ENCODE results near the gene GOLGA3. TPM values are rescaled to one million over a fixed set of nuclear protein-coding genes. Genes with fewer than 3 reads are reported as not detected.
"Not testable (repeated sequence)": the region's sequence is repeated elsewhere in the genome, so short reads cannot be mapped to it uniquely, and the experiment has no call there.

GOLGA3 gene
- polyA plus RNA-seq, 2 donors = 10.6 to 18.1 TPM

GRCh38 chr12:132836795-132837331, 8.2 kb upstream of the GOLGA3 start:
- no peak overlapping the region for H3K4me3 ChIP-seq (ENCODE audit: low read depth in 1 of 2, low read length in 2 of 2)
- H3K27ac ChIP-seq (ENCODE audit: low read depth in 2 of 2, low read length in 1 of 2) = no peak overlapping the region
- no peaks in the 10 kb centered on the region for H3K9me3 ChIP-seq (ENCODE audit: control insufficient read depth in 2 of 2, insufficient read depth in 1 of 2, low read depth in 1 of 2, low read length in 1 of 2)
- H3K27me3 ChIP-seq (ENCODE audit: control insufficient read depth in 1 of 2, insufficient read depth in 2 of 2, low read length in 2 of 2) = no peaks in the 10 kb centered on the region
- WGBS, 2 donors = 62 to 64% methylated on average over 5 of the region's 5 CpGs
- peaks cover 7 to 38% of the 10 kb centered on the region in 2 donors for H3K36me3 ChIP-seq (ENCODE audit: control insufficient read depth in 2 of 2, insufficient read depth in 2 of 2, low read length in 1 of 2)
- H3K4me1 ChIP-seq (ENCODE audit: control insufficient read depth in 2 of 2, insufficient read depth in 2 of 2, low read length in 1 of 2) = no peaks in the 10 kb centered on the region

- peaks cover 4 to 38% of the 10 kb centered on the region in 2 donors for H3K36me3 ChIP-seq (ENCODE audit: control insufficient read depth in 2 of 2, insufficient read depth in 2 of 2, low read length in 1 of 2)
- WGBS, 2 donors = 84 to 86% methylated on average over 24 to 30 of the region's 30 CpGs
- H3K4me3 ChIP-seq (ENCODE audit: low read depth in 1 of 2, low read length in 2 of 2); H3K27ac ChIP-seq (ENCODE audit: low read depth in 2 of 2, low read length in 1 of 2); H3K27me3 ChIP-seq (ENCODE audit: control insufficient read depth in 1 of 2, insufficient read depth in 2 of 2, low read length in 2 of 2); H3K4me1 ChIP-seq (ENCODE audit: control insufficient read depth in 2 of 2, insufficient read depth in 2 of 2, low read length in 1 of 2); H3K9me3 ChIP-seq (ENCODE audit: control insufficient read depth in 2 of 2, insufficient read depth in 1 of 2, low read depth in 1 of 2, low read length in 1 of 2): not testable (repeated sequence)
These were observed 7.6 kb upstream of the GOLGA3 start for GRCh38 chr12:132836230-132836629.

- 91 to 92% methylated on average over 36 to 42 of the region's 42 CpGs for WGBS, 2 donors
- peaks cover 0 to 33% of the 10 kb centered on the region in 2 donors for H3K36me3 ChIP-seq (ENCODE audit: control insufficient read depth in 2 of 2, insufficient read depth in 2 of 2, low read length in 1 of 2)
- H3K9me3 ChIP-seq (ENCODE audit: control insufficient read depth in 2 of 2, insufficient read depth in 1 of 2, low read depth in 1 of 2, low read length in 1 of 2) = no peaks in the 10 kb centered on the region
These were observed 6.7 kb upstream of the GOLGA3 start for GRCh38 chr12:132835076-132836025.

GRCh38 chr12:132834181-132834711, 5.6 kb upstream of the GOLGA3 start:
- Histone ChIP-seq H3K27me3 (ENCODE audit: control insufficient read depth in 1 of 2, insufficient read depth in 2 of 2, low read length in 2 of 2) (no peaks in the 10 kb centered on the region), H3K27ac (ENCODE audit: low read depth in 2 of 2, low read length in 1 of 2) (no peak overlapping the region), H3K4me3 (ENCODE audit: low read depth in 1 of 2, low read length in 2 of 2) (no peak overlapping the region), H3K9me3 (ENCODE audit: control insufficient read depth in 2 of 2, insufficient read depth in 1 of 2, low read depth in 1 of 2, low read length in 1 of 2) (no peaks in the 10 kb centered on the region), H3K36me3 (ENCODE audit: control insufficient read depth in 2 of 2, insufficient read depth in 2 of 2, low read length in 1 of 2) (peaks cover 0 to 23% of the 10 kb centered on the region in 2 donors), H3K4me1 (ENCODE audit: control insufficient read depth in 2 of 2, insufficient read depth in 2 of 2, low read length in 1 of 2) (no peaks in the 10 kb centered on the region)
- whole genome bisulfite sequencing, 2 donors = 75 to 78% methylated on average over 5 of the region's 5 CpGs

More at GRCh38 chr12:132835076-132836025, 6.7 kb upstream of the GOLGA3 start:
- Histone ChIP-seq H3K27ac (ENCODE audit: low read depth in 2 of 2, low read length in 1 of 2) (no peak overlapping the region), H3K27me3 (ENCODE audit: control insufficient read depth in 1 of 2, insufficient read depth in 2 of 2, low read length in 2 of 2) (no peaks in the 10 kb centered on the region), H3K4me3 (ENCODE audit: low read depth in 1 of 2, low read length in 2 of 2) (no peak overlapping the region), H3K4me1 (ENCODE audit: control insufficient read depth in 2 of 2, insufficient read depth in 2 of 2, low read length in 1 of 2) (no peaks in the 10 kb centered on the region)

- Histone ChIP-seq H3K27me3 (ENCODE audit: control insufficient read depth in 1 of 2, insufficient read depth in 2 of 2, low read length in 2 of 2) (no peaks in the 10 kb centered on the region), H3K9me3 (ENCODE audit: control insufficient read depth in 2 of 2, insufficient read depth in 1 of 2, low read depth in 1 of 2, low read length in 1 of 2) (no peaks in the 10 kb centered on the region), H3K4me3 (ENCODE audit: low read depth in 1 of 2, low read length in 2 of 2) (no peak overlapping the region), H3K27ac (ENCODE audit: low read depth in 2 of 2, low read length in 1 of 2) (no peak overlapping the region), H3K4me1 (ENCODE audit: control insufficient read depth in 2 of 2, insufficient read depth in 2 of 2, low read length in 1 of 2) (no peaks in the 10 kb centered on the region), H3K36me3 (ENCODE audit: control insufficient read depth in 2 of 2, insufficient read depth in 2 of 2, low read length in 1 of 2) (peaks cover 0 to 18% of the 10 kb centered on the region in 2 donors)
- 92 to 95% methylated on average over 8 of the region's 8 CpGs for WGBS, 2 donors
These were observed 4.7 kb upstream of the GOLGA3 start for GRCh38 chr12:132833341-132833740.

GRCh38 chr12:132831771-132832170, 3.1 kb upstream of the GOLGA3 start:
- 91 to 93% methylated on average over 11 of the region's 11 CpGs for WGBS, 2 donors
- peaks cover 0 to 11% of the 10 kb centered on the region in 2 donors for H3K36me3 ChIP-seq (ENCODE audit: control insufficient read depth in 2 of 2, insufficient read depth in 2 of 2, low read length in 1 of 2)

GRCh38 chr12:132827763-132828703, 636 bp downstream of the GOLGA3 start:
- Histone ChIP-seq H3K9me3 (ENCODE audit: control insufficient read depth in 2 of 2, insufficient read depth in 1 of 2, low read depth in 1 of 2, low read length in 1 of 2) (no peaks in the 10 kb centered on the region), H3K27ac (ENCODE audit: low read depth in 2 of 2, low read length in 1 of 2) (peak overlapping the region; percentile 97 to 98), H3K36me3 (ENCODE audit: control insufficient read depth in 2 of 2, insufficient read depth in 2 of 2, low read length in 1 of 2) (peaks cover 0 to 24% of the 10 kb centered on the region in 2 donors), H3K4me3 (ENCODE audit: low read depth in 1 of 2, low read length in 2 of 2) (peak overlapping the region; percentile 83 to 97), H3K4me1 (ENCODE audit: control insufficient read depth in 2 of 2, insufficient read depth in 2 of 2, low read length in 1 of 2) (peaks cover 0 to 7% of the 10 kb centered on the region in 2 donors), H3K27me3 (ENCODE audit: control insufficient read depth in 1 of 2, insufficient read depth in 2 of 2, low read length in 2 of 2) (no peaks in the 10 kb centered on the region)
- WGBS, 2 donors = 6% methylated on average over 56 to 59 of the region's 59 CpGs

More at GRCh38 chr12:132831771-132832170, 3.1 kb upstream of the GOLGA3 start:
- Histone ChIP-seq H3K27me3 (ENCODE audit: control insufficient read depth in 1 of 2, insufficient read depth in 2 of 2, low read length in 2 of 2) (no peaks in the 10 kb centered on the region), H3K27ac (ENCODE audit: low read depth in 2 of 2, low read length in 1 of 2) (no peak overlapping the region), H3K9me3 (ENCODE audit: control insufficient read depth in 2 of 2, insufficient read depth in 1 of 2, low read depth in 1 of 2, low read length in 1 of 2) (no peaks in the 10 kb centered on the region), H3K4me3 (ENCODE audit: low read depth in 1 of 2, low read length in 2 of 2) (no peak overlapping the region), H3K4me1 (ENCODE audit: control insufficient read depth in 2 of 2, insufficient read depth in 2 of 2, low read length in 1 of 2) (no peaks in the 10 kb centered on the region)

GRCh38 chr12:132825861-132826260, 2.8 kb downstream of the GOLGA3 start:
- H3K9me3 ChIP-seq (ENCODE audit: control insufficient read depth in 2 of 2, insufficient read depth in 1 of 2, low read depth in 1 of 2, low read length in 1 of 2) = no peaks in the 10 kb centered on the region
- H3K4me3 ChIP-seq (ENCODE audit: low read depth in 1 of 2, low read length in 2 of 2) = no peak overlapping the region
- peaks cover 0 to 8% of the 10 kb centered on the region in 2 donors for H3K4me1 ChIP-seq (ENCODE audit: control insufficient read depth in 2 of 2, insufficient read depth in 2 of 2, low read length in 1 of 2)
- H3K27me3 ChIP-seq (ENCODE audit: control insufficient read depth in 1 of 2, insufficient read depth in 2 of 2, low read length in 2 of 2) = no peaks in the 10 kb centered on the region
- 94 to 95% methylated on average over 16 of the region's 16 CpGs for WGBS, 2 donors
- peaks cover 0 to 26% of the 10 kb centered on the region in 2 donors for H3K36me3 ChIP-seq (ENCODE audit: control insufficient read depth in 2 of 2, insufficient read depth in 2 of 2, low read length in 1 of 2)
- no peak overlapping the region for H3K27ac ChIP-seq (ENCODE audit: low read depth in 2 of 2, low read length in 1 of 2)

GRCh38 chr12:132825089-132825488, 3.6 kb downstream of the GOLGA3 start:
- Histone ChIP-seq H3K9me3 (ENCODE audit: control insufficient read depth in 2 of 2, insufficient read depth in 1 of 2, low read depth in 1 of 2, low read length in 1 of 2) (no peaks in the 10 kb centered on the region), H3K4me3 (ENCODE audit: low read depth in 1 of 2, low read length in 2 of 2) (no peak overlapping the region), H3K4me1 (ENCODE audit: control insufficient read depth in 2 of 2, insufficient read depth in 2 of 2, low read length in 1 of 2) (peaks cover 0 to 8% of the 10 kb centered on the region in 2 donors), H3K27ac (ENCODE audit: low read depth in 2 of 2, low read length in 1 of 2) (peak overlapping the region in 1 of 2 donors; percentile 78), H3K27me3 (ENCODE audit: control insufficient read depth in 1 of 2, insufficient read depth in 2 of 2, low read length in 2 of 2) (no peaks in the 10 kb centered on the region), H3K36me3 (ENCODE audit: control insufficient read depth in 2 of 2, insufficient read depth in 2 of 2, low read length in 1 of 2) (peaks cover 6 to 31% of the 10 kb centered on the region in 2 donors)
- WGBS, 2 donors = 91 to 94% methylated on average over 18 of the region's 18 CpGs

All from esophagus (tissue), 2 donors.